Activated T-helper 9 cell treated with anti-CD3 and anti-CD28 coated beads, Interleukin-2, amount 50 U/mL, for 16 hours (primary cell): Measurements from ENCODE around the gene VPS41.

Experiments used
- DNase-seq: peaks from one replicate; pipeline ENCODE4 v3.0.0-alpha.2; 2020; ENCODE audit warnings: low read depth

The VPS41 gene

GRCh38 chr7:38727184-38727940, 181.6 kb downstream of the VPS41 start:
- DNase-seq, result no peak

- no peak for DNase-seq
These were observed 185.7 kb downstream of the VPS41 start for GRCh38 chr7:38723327-38723726.

DNA sequence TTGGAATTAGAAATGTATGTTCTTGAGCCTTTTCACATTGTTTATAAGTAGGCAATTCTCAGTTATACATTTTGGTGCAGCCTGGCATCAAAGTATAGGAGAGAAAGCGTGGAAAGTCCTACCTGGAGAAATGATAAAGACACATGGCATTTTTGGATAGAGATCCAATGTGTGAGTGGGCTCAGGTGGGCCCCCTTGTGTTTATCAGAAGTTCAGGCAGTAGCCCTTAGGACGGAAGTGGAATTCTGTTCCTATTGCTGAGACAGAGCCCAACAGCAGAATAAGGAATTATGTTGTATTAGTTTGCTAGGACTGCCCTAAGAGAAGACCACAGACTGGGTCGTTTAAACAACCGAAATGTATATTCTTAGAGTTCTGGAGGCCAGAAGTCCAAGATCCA, 192.6 kb downstream of the VPS41 start:
- DNase-seq, result no peak

DNA sequence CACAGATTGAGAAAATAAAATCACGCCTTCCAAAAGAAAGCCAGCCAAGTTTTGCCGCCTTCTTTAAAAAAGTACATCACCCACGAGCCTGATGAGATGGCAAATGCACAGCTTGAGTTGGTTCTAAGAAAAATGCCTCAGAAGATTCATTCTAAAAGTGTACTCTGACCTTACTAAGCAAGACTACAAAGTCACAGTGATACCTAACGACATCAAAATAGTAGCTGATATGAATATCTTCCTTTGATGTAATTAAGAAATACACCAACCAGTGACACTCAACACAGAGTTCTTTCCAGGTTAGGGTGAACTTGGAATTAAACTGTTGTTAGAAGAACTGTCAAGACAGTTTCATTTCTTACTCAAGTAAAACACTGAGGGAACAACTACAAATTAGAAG, 199.9 kb downstream of the VPS41 start:
- no peak for DNase-seq

DNA sequence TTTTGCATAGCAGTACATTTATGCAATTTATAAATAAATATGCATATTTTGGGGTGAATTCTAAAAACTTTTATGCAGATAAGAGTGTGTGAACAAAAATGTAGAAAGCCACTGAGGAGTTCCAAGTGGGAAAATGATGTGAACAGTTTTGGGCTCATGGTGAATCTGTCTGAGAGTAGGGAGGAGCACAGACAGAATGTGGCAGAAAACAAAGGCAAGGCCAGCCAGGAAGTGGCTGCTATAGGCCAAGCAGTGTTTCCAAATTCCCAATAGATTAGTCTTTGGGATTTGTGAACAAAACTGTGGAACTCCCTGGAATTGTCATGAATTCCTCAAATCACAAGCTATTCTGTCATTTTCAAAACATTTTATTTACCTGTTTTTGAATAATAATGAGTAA, 204.2 kb downstream of the VPS41 start:
- DNase-seq, result no peak

DNA sequence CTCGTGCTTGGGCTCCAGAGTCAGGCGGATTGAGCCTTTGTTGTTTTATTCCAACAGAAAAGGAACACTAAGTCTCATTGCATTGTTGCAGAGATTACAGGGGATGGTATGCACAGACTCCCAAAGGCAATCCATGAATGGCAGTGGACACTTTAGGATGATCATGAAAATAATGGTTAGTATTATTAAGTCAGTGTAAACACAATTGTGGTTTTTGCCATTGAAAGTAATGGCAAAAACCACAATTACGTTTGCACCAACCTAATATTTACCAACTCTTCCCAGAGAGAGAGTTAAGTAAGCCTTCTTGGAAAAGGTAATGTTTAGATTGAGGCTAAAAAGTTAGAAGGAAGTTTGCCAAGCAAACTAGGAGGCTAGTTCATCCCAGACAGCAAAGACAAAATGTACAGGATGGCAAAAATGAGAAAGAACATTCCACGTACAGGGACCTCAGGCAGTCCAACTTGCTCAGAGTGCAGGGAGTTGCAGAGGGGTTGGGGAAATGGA, 204.9 kb downstream of the VPS41 start:
- no peak for DNase-seq

DNA sequence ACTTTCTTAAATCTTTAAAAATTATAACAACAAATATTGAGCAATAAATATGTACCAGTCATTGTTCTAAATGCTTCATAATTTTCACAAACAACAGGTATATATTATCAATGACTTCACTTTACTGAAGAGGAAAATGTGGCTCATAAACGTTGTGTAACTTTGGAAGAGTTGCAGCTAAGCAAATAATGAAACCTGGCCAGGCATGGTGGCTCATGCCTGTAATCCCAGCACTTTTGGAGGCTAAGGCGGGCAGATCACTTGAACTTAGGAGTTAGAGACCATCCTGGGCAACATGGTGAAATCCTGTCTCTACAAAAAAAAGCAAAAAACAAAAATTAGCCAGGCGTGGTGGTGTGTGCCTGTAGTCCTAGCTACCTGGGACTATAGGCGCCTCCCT, 205.9 kb downstream of the VPS41 start:
- no peak for DNase-seq

- DNase-seq, result no peak
These were observed 206.9 kb downstream of the VPS41 start for GRCh38 chr7:38702002-38702535.

DNA sequence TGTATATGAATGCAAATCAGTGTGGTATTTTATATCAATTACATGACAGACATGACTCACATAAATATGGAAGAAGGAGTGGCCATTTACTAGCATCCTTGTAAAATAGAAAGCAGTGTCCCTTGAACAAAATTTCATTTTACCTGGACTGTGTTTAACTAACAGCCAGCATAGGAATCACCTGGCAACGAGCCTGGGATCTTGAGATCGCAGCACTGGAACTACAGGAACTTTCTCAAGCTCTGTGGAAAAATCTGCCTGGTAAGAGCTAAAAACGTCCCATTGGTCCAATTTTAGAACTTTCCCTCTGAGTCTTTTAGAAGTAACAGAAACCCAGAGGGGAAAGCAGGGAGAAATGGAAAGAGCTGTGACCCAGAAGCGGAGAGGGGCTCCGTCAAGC, 208.9 kb downstream of the VPS41 start:
- DNase-seq, result no peak

GRCh38 chr7:38699471-38699870, 209.5 kb downstream of the VPS41 start:
- DNase-seq, result no peak

- no peak for DNase-seq
These were observed 214.7 kb downstream of the VPS41 start for GRCh38 chr7:38694326-38694725.

DNA sequence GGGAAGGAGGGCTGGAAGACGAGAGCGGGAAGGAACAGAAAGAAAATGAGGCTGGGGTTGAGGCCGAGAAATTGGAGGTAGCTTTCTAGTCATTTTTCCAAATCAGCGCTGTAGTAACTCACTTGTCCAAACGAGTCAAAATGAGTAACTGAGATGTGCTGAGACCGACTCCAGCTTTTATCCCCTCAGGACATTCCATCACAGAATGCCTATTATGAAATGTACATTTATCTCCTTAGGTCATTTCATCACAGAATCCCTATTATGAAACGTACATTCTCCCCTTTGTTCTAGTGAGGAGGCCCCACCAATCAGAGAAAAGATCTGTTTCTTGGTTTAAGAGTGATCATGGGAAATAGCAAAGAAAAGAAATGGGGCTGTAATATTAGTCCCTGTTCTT, 222.1 kb downstream of the VPS41 start:
- no peak for DNase-seq

GRCh38 chr7:38685851-38686250, 223.1 kb downstream of the VPS41 start:
- no peak for DNase-seq

- DNase-seq, result no peak
These were observed 226.4 kb downstream of the VPS41 start for GRCh38 chr7:38682606-38683005.

DNA sequence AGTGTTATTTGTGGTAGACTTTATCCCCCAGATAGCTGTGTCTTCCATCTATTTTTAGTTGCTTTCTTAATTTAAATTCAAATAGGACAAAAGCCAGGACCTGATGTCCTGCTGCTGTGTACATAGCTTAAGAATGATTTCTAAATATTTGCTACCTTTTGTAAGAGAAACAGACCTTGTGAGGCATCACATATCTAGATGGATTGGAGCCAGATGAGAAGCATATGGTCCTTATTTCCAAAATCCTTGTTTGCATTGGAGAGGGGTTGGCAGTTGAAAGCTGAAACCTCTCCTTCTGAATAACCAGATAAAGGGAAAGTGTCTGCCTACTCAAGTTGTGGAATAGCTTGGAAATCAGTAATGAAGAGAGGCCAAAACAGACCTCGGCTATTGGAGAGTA, 227.1 kb downstream of the VPS41 start:
- no peak for DNase-seq

GRCh38 chr7:38679419-38679818, 229.6 kb downstream of the VPS41 start:
- DNase-seq, result no peak

DNA sequence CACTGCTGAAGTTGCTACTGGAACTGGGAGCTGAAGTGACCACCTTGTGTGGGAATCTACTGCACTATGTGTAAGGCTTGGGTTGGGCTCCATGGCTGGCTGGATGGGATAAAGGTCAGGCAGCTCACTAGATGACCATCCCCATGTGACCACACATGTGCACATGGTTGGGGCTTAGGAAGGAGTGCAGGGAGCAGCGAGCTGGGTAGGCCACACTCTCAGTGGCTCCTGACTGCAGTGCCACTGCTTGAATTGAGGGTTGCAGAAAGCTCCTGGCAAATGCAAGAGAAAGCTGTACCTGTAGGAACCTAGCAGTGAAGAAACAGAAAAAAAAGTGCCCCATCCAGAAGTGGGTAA, 230.3 kb downstream of the VPS41 start:
- DNase-seq, result no peak

DNA sequence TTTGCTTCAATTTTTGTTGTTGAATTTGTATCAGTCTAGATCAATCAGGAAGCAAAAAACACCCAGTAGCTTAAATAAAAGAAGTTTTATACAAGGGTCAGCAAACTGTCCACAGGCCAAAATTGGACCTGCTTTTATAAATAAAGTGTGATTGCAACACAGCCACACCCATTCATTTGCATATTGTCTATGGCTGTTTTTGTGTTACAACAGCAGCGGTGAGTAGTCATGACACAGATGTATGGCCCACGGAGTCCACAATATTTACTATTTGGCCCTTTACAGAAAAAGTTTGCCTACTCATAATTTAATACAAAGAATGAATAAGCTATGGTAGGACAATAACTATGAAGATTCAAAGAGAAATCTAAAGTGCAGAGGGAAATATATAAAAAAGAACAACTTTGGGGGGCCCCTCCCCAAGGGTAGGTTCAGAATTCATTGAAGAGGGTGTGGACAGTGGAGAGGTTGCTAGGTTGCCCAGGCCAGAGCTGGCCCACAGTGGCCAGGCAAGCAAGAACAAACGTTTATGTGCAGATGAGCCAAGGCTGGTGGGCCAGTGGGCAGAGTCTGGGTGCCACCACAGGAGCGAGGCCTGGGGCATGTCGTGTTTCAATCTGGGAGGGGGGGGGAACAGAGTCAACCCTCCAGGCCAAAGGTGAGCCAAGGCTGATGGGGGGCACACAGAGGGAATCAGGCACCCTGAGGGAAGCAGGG, 230.9 kb downstream of the VPS41 start:
- DNase-seq, result no peak

DNA sequence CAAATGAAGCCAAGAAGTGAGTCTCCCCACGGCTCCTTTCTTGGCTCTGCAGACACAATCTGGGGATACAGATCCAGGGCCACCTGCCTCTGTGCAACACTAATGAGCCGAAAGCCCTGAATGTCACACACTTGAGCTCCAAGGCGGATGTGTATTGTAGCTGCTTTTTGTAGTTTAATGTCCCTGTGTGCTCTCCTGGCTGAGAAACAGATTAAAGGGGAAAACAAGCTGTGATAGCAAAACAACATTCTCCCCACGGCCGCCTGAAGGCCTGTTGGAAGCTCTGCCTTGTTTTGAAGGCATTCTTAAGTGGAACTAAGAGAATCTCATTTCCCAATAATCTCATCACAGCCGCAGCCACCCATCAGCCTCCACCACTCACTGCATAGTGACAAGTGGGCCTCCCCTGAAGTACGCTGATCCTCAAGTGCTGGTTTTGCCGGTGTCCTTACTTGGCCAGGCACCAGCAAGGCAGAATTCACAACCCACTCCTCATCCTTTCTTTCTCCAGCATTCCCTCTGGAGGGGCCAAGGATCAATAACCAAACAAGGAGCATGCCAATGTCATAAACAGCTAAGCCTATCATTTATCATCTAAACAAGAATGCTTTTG, 233.4 kb downstream of the VPS41 start:
- DNase-seq, result no peak

DNA sequence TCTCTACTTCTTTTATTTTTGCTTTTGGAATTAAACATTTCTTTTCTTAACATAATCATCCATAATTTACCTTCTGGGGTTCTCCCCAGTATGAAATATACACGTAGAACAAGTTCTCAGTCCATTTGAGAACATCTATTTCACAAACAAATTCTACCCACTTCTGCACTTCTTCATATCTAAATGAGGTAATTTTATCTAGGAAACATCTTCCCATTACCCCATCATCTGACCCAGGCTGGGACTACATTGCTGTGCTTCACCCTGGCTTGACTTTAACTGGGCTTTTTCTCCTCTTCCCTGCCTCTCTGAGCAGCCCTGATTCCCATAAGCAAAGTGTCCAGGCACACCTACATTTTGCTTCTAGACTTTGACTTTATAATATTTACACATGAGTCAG, 234.5 kb downstream of the VPS41 start:
- DNase-seq, result no peak

GRCh38 chr7:38673795-38674194, 235.2 kb downstream of the VPS41 start:
- DNase-seq, result no peak
